Renal cortical epithelial cell (primary cell): ENCODE data around the gene MANSC1. TPM values are rescaled to one million over a fixed set of nuclear protein-coding genes. Genes with fewer than 3 reads are reported as not detected.

Source experiments
- DNase-seq: peaks from one replicate; pipeline ENCODE4 v3.0.0-alpha.2; 2011; ENCODE audit warnings: low read depth
- total RNA-seq: library from RNA; depleted of rRNA; stranded (reverse); fragments of >200 nt; gene quantifications from 2 replicates; pipeline ENCODE4 v1.2.3, GENCODE V29; 2014

The MANSC1 gene
- 0.35 and 1.8 TPM in 2 replicates for total RNA-seq

- peak; percentile 19 for DNase-seq
These were observed at the start of gene MANSC1 for GRCh38 chr12:12349711-12350665. MANSC1 (minus strand) TSS chr12:12350242; CDS start chr12:12343314, 6,928 bp downstream.

GRCh38 chr12:12399161-12399560, 49.1 kb upstream of the MANSC1 start:
- no peak for DNase-seq

- peak; percentile 99 for DNase-seq
These were observed 48.2 kb upstream of the MANSC1 start for GRCh38 chr12:12398026-12398859.

GRCh38 chr12:12397184-12397583, 47.1 kb upstream of the MANSC1 start:
- no peak for DNase-seq

GRCh38 chr12:12396694-12397093, 46.7 kb upstream of the MANSC1 start:
- DNase-seq: no peak

- no peak for DNase-seq
These were observed 43.1 kb upstream of the MANSC1 start for GRCh38 chr12:12393171-12393570.

- DNase-seq: no peak
These were observed 42.4 kb upstream of the MANSC1 start for GRCh38 chr12:12392413-12392812.

- DNase-seq: peak; percentile 62
These were observed 37.5 kb upstream of the MANSC1 start for GRCh38 chr12:12387501-12387900.

- DNase-seq: no peak
These were observed 34.7 kb upstream of the MANSC1 start for GRCh38 chr12:12384571-12385340.

GRCh38 chr12:12381982-12382381, 31.9 kb upstream of the MANSC1 start:
- DNase-seq: no peak

- no peak for DNase-seq
These were observed 31.0 kb upstream of the MANSC1 start for GRCh38 chr12:12380949-12381593.

- DNase-seq: no peak
These were observed 30.0 kb upstream of the MANSC1 start for GRCh38 chr12:12379831-12380730.

GRCh38 chr12:12378616-12379015, 28.6 kb upstream of the MANSC1 start:
- no peak for DNase-seq

- DNase-seq: peak; percentile 89
These were observed 26.8 kb upstream of the MANSC1 start for GRCh38 chr12:12376646-12377448.

- no peak for DNase-seq
These were observed 23.1 kb upstream of the MANSC1 start for GRCh38 chr12:12372946-12373722.

- no peak for DNase-seq
These were observed 17.5 kb upstream of the MANSC1 start for GRCh38 chr12:12367482-12367998.

GRCh38 chr12:12366701-12367481, 16.8 kb upstream of the MANSC1 start:
- DNase-seq: no peak
